HG03060 (cell line): Measurements from ENCODE around the gene POU2F3.
"Not testable (repeated sequence)": the region's sequence is repeated elsewhere in the genome, so short reads cannot be mapped to it uniquely, and the experiment has no call there.

ENCODE experiments used
- ATAC-seq: cut with Tn5 transposase; IDR thresholded peaks from one replicate; pipeline ENCODE4 v1.9.1; 2021; ENCODE audit warnings: low read depth, moderate number of reproducible peaks; ENCODE audit not compliant: unreplicated experiment

POU2F3 gene

GRCh38 chr11:120273956-120274355, 34.0 kb downstream of the POU2F3 start:
- ATAC-seq, result not testable (repeated sequence)

DNA sequence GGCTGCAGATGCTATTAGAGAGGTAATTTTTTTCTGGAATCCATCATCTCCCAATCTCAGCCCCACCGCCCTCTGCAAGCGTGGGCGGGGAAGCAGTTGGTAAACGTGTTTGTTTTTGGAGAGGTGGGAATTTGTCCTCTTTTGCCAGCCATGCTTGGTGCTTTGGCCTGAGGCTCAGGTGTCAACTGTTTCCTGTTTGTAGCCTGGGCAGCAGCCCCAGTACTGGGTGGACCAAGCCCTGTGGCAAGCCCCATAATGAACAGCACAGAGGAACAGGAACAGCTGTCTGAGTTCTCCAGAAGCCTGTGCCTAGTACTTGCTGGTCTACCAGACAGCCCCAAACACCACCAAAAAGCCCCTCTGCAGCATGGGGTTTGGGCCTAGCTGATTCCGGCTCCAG, 39.6 kb downstream of the POU2F3 start:
- ATAC-seq, result no peak

- no peak for ATAC-seq
Measured at GRCh38 chr11:120280600-120281051, 40.7 kb downstream of the POU2F3 start.

DNA sequence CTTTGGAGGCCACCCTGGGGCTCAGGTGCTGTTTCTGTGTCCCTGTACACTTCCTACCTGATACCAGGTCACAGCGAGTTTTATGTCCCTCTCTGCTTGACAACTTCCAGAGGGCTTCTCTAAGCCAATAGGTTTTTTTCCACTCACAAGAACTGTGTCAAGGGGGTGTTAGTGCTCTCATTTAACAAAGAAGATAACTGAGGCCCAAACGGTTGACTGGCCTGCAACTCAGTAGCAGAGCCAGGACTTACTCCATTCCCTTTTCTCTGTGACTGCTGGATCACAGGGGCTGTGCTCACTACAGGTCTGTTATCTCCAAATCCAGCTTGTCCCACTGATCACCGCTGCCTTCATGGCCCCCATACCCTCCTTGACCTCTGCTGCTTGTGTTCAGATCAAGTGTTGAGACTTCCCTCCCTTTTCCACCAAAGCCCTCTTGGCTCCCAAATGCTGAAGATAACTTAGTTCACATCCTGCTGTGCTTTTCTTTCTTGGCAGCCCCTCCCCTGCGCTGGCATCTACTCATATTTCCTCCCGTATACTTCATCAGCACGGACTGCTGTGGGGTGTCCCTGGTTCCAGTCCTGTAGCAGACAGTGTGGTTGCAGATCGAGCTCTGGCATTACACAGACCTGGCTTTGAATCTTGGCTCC, 41.3 kb downstream of the POU2F3 start:
- ATAC-seq, result no peak

DNA sequence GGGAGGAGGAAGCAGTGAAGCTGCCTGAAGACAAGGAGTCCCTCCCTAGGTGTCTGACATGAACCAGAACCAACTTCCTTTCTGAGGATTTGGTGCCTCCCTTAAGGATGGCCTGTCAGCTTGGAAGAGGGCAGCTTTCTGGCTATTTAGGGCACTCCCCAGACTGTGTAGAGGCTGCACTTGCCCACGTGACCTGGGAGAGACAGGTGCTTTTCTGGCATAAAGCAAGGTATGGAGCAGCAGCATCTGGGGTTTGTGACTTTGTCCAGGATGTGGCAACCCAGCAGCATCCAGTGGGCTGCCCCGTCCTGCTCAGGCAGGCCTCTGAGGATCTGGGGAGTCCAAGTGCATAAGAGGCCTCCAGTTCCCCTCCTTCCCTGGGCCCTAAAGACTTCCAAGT, 43.2 kb downstream of the POU2F3 start:
- ATAC-seq, result no peak

- ATAC-seq, result no peak
Measured at GRCh38 chr11:120284272-120284671, 44.3 kb downstream of the POU2F3 start.

- no peak for ATAC-seq
Measured at GRCh38 chr11:120285256-120285655, 45.3 kb downstream of the POU2F3 start.

- no peak for ATAC-seq
Measured at GRCh38 chr11:120288021-120288420, 48.1 kb downstream of the POU2F3 start.

DNA sequence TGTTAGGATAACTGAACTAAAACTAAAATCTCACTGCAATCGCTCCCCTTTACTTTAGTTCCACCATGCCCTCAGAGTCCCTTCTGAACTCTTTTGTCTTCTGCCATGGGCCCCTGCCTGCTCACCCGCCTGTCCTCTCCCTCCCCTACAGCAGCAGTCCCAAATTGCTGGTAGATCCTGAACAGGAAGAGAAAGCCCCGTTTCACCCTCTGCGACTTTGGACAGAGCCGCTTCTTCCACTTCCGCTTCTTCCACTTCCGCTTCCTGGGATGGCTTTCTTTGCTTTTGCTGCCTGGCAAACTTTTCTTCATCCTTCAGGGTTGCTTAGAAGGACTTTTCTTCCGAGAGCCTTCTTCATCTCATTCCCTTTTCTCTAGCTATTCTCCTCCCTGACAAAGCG, 49.5 kb downstream of the POU2F3 start:
- ATAC-seq, result no peak

- ATAC-seq, result no peak
Measured at GRCh38 chr11:120290956-120291355, 51.0 kb downstream of the POU2F3 start.

GRCh38 chr11:120293038-120293800, 53.3 kb downstream of the POU2F3 start:
- no peak for ATAC-seq

DNA sequence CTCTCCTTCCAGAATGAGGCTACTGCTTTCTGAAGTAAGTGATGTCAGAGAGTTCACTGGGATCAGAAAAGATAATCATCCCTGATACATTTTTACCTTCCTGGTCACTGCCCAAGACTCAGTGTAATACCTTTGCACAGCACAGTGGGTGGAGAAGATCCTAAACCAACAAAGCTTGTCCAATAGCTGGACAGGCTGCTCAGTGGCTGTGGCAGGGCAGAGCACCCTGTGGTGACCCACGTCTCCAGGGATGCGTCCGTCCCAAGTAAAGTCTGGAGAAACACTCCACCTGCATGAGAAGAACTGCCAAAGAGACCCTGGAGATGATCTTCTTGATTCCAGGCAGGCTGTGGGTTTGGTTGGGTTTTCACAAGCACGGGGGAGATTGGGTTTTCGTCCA, 54.2 kb downstream of the POU2F3 start:
- ATAC-seq, result no peak

DNA sequence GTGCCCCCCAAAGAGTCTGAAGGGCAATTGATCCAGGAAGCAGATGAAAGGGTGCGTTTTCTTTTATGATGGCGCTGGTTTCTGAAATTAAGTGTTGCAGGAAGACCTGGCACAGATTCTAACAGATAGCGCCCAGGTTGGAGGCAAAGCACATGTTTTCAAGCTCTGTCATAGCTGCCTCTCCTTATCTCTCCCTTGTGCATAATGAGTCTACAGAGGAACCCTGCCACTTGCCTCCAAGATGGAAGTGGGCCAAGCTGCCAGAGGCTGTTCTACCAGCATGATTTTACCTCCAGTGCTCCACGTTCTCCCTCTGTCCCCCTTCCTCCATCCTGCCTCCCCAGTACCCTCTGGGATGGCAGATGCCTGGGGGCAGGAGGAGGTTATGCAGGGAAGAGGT, 55.2 kb downstream of the POU2F3 start:
- ATAC-seq, result no peak

- ATAC-seq, result no peak
Measured at GRCh38 chr11:120296554-120296953, 56.6 kb downstream of the POU2F3 start.

- ATAC-seq, result no peak
Measured at GRCh38 chr11:120298461-120298860, 58.5 kb downstream of the POU2F3 start.

- no peak for ATAC-seq
Measured at GRCh38 chr11:120302001-120302805, 62.3 kb downstream of the POU2F3 start.

- no peak for ATAC-seq
Measured at GRCh38 chr11:120303004-120303637, 63.2 kb downstream of the POU2F3 start.

DNA sequence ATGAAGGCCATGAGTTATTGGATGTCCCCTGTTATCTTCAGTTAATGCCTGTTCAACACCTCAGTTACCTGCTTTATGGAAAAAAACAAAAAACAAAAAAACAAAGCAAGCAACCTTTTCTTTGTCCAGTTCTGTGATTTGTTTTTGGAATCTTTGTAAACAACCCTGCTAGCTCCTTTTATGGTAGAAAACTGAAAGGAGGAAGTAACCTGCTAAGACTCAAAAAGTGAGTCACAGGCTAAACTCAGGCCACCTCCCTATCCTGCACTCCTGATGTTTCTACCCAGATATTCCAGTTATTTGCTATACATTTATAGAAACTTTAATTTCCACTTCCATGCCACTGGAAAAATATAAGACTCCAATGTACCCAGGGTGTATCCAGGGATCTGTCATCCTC, 64.6 kb downstream of the POU2F3 start:
- ATAC-seq, result no peak

- ATAC-seq, result no peak
Measured at GRCh38 chr11:120305286-120305685, 65.3 kb downstream of the POU2F3 start.

DNA sequence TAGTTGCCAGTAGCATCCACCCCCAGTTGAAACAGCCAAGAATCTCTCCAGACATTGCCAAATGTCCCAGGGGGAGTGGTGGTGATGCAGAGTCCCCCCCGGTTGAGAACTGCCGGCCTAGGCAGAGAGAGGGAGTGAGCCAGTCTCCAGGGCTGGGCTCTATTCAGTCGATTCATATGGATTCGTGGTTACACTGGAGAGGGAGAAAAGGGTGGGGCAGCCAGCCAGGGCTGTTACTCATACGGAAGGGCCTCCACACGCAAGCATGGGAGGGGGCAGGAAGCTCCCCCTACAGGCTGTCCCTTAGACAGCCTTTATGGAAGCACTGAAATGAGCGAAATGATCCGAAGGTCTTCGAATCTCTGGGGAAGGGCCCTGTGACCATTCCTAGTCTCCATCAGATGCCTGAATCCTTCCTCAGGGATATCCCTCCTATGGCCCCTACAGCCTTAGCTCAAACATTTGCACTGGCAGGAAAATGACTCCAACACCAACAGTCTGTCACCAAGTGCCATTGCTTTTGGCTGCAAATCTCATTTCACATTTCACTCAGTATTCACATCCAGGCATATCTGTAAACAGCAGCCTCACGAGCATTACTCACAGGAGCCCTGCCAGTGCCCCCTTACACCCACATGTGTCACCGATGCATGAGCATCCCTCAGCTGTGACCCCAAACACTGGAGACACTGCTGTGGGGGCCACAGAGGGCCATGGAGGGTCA, 66.7 kb downstream of the POU2F3 start:
- no peak for ATAC-seq
